Measurements from ENCODE around the gene GATA5. TPM values are rescaled to one million over a fixed set of nuclear protein-coding genes. Genes with fewer than 3 reads are reported as not detected.

GATA5 gene
- total RNA-seq, 1 experiment from 2014 or later, result 0.25 TPM

GRCh38 chr20:62523473-62524203, 47.8 kb upstream of the GATA5 start:
- H3K4me3 ChIP-seq (ENCODE audit: low read depth, low read length), result no peak overlapping the region
- peaks cover 13% of the 10 kb centered on the region for H3K4me1 Mint-ChIP-seq (ENCODE audit: low read depth, unreplicated experiment)
- H3K9me3 ChIP-seq, result no peaks in the 10 kb centered on the region
- no peaks in the 10 kb centered on the region for H3K27me3 ChIP-seq (replicated peaks; ENCODE audit: control insufficient read depth, insufficient read depth, low read length)
- no peak overlapping the region for H3K4me3 Mint-ChIP-seq (ENCODE audit: unreplicated experiment)
- ChIA-PET POLR2A (no interaction called here), CTCF (interaction anchor here (0.7 to 1.8 kb wide), 3 partner anchors 23 to 148 kb away, joined by 3 to 5 read pairs (median 3); no protein-coding TSS in a partner anchor)
- no peak for TF ChIP-seq CTCF (IDR thresholded peaks at IDR 0.05; ENCODE audit: insufficient read depth in 1 of 2, low read depth in 1 of 2, low read length in 1 of 2, severe bottlenecking in 1 of 2, unreplicated experiment in 1 of 2)
- BruUV-seq (replicated peaks), result no TSS peak
- H3K27ac Mint-ChIP-seq (ENCODE audit: unreplicated experiment), result peak overlapping the region; percentile 57
- H3K4me1 ChIP-seq, result peaks cover 13% of the 10 kb centered on the region
- intact Hi-C loops (cut with micrococcal nuclease; ENCODE audit: unreplicated experiment), result no loop called here
- no peaks in the 10 kb centered on the region for H3K27me3 Mint-ChIP-seq (ENCODE audit: insufficient read depth, unreplicated experiment)
- DNase-seq, result peak; percentile 60 to 82
- no peaks in the 10 kb centered on the region for H3K36me3 Mint-ChIP-seq (ENCODE audit: insufficient read depth, unreplicated experiment)
- H3K36me3 ChIP-seq (ENCODE audit: control insufficient read depth, insufficient read depth, low read length), result no peaks in the 10 kb centered on the region
- H3K9me3 Mint-ChIP-seq (ENCODE audit: unreplicated experiment), result no peaks in the 10 kb centered on the region

DNA sequence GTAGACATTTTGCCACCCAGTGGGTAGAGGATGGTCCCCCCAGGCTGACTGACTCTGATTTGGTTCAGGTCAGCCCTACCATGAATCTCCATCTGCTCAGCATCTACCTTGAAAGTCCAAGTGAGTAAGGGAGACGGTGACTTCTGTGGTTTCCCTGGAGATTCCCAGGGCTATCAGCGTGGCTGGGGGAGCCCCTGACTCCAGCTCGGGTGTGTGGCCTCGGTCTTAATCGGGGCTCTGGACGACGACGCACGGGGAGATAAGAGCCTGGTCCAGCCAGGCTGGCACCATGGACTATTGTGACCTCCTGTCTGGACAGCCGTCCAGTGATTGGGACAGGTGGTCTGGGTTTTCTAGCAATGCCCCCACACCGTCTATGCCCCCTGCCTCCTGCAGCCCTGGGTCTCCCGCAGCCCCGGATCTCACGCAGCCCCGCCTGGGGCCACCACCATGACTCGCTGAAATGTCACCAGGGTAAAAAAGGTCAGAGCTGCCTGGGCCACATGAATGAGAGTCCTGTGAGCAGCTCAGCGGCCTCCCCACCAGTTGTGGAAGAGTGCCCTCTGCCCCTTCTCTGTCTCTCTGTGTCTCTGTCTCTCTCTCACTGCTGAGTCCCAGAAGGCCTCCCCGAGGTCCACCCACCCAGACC, 47.1 kb upstream of the GATA5 start:
- H3K4me3 ChIP-seq (ENCODE audit: low read depth, low read length), result no peak overlapping the region
- Mint-ChIP-seq H3K27me3 (ENCODE audit: insufficient read depth, unreplicated experiment) (no peaks in the 10 kb centered on the region), H3K4me3 (ENCODE audit: unreplicated experiment) (no peak overlapping the region), H3K36me3 (ENCODE audit: insufficient read depth, unreplicated experiment) (no peaks in the 10 kb centered on the region), H3K9me3 (ENCODE audit: unreplicated experiment) (no peaks in the 10 kb centered on the region), H3K4me1 (ENCODE audit: low read depth, unreplicated experiment) (peaks cover 13% of the 10 kb centered on the region), H3K27ac (ENCODE audit: unreplicated experiment) (peak overlapping the region; percentile 57)
- no peaks in the 10 kb centered on the region for H3K36me3 ChIP-seq (ENCODE audit: control insufficient read depth, insufficient read depth, low read length)
- H3K27me3 ChIP-seq (replicated peaks; ENCODE audit: control insufficient read depth, insufficient read depth, low read length), result no peaks in the 10 kb centered on the region
- no peak for DNase-seq
- intact Hi-C loops (cut with micrococcal nuclease; ENCODE audit: unreplicated experiment), result loop anchor here (1.0 kb wide), 1 partner anchor 26 kb away; no protein-coding TSS in a partner anchor
- H3K9me3 ChIP-seq, result no peaks in the 10 kb centered on the region
- ChIA-PET POLR2A (interaction anchor here (0.6 kb wide), 1 partner anchor 704 kb away, joined by 12 read pairs; no protein-coding TSS in a partner anchor), CTCF (interaction anchor here (0.7 to 1.8 kb wide), 2 partner anchors 94 to 147 kb away, joined by 3 to 5 read pairs; no protein-coding TSS in a partner anchor)
- H3K4me1 ChIP-seq, result peaks cover 12% of the 10 kb centered on the region; the same call in 1 of the 2 replicates
- no peak for TF ChIP-seq CTCF (IDR thresholded peaks at IDR 0.05; ENCODE audit: insufficient read depth in 1 of 2, low read depth in 1 of 2, low read length in 1 of 2, severe bottlenecking in 1 of 2, unreplicated experiment in 1 of 2)
- BruUV-seq (replicated peaks), result no TSS peak

- no peaks in the 10 kb centered on the region for H3K27me3 ChIP-seq (replicated peaks; ENCODE audit: control insufficient read depth, insufficient read depth, low read length)
- intact Hi-C loops (cut with micrococcal nuclease; ENCODE audit: unreplicated experiment), result no loop called here
- Mint-ChIP-seq H3K9me3 (ENCODE audit: unreplicated experiment) (no peaks in the 10 kb centered on the region), H3K27me3 (ENCODE audit: insufficient read depth, unreplicated experiment) (no peaks in the 10 kb centered on the region), H3K27ac (ENCODE audit: unreplicated experiment) (no peak overlapping the region), H3K4me1 (ENCODE audit: low read depth, unreplicated experiment) (peaks cover 13% of the 10 kb centered on the region), H3K36me3 (ENCODE audit: insufficient read depth, unreplicated experiment) (no peaks in the 10 kb centered on the region), H3K4me3 (ENCODE audit: unreplicated experiment) (no peak overlapping the region)
- BruUV-seq (replicated peaks), result no TSS peak
- DNase-seq, result no peak
- H3K4me3 ChIP-seq (ENCODE audit: low read depth, low read length), result no peak overlapping the region
- H3K9me3 ChIP-seq, result no peaks in the 10 kb centered on the region
- CTCF ChIA-PET, result interaction anchor here (0.6 kb wide), 1 partner anchor 1523 kb away, joined by 4 read pairs; no protein-coding TSS in a partner anchor
- no peaks in the 10 kb centered on the region for H3K36me3 ChIP-seq (ENCODE audit: control insufficient read depth, insufficient read depth, low read length)
- H3K4me1 ChIP-seq, result peaks cover 12% of the 10 kb centered on the region; the same call in 1 of the 2 replicates
- TF ChIP-seq CTCF (IDR thresholded peaks at IDR 0.05; ENCODE audit: insufficient read depth in 1 of 2, low read depth in 1 of 2, low read length in 1 of 2, severe bottlenecking in 1 of 2, unreplicated experiment in 1 of 2), result no peak
- POLR2A ChIA-PET, result no interaction called here
Measured at GRCh38 chr20:62519826-62520225, 44.0 kb upstream of the GATA5 start.

All from Caco-2 (cell line).